ENCODE measurements around the gene MTCH1. TPM values are rescaled to one million over a fixed set of nuclear protein-coding genes. Genes with fewer than 3 reads are reported as not detected.
A peak's percentile ranks its signal among the peaks of the same experiment; 100 is the strongest.

The MTCH1 gene
- polyA plus RNA-seq, 2 of the 4 experiments (the other 2 are of a cell fraction) = 65.4 to 112 TPM

DNA sequence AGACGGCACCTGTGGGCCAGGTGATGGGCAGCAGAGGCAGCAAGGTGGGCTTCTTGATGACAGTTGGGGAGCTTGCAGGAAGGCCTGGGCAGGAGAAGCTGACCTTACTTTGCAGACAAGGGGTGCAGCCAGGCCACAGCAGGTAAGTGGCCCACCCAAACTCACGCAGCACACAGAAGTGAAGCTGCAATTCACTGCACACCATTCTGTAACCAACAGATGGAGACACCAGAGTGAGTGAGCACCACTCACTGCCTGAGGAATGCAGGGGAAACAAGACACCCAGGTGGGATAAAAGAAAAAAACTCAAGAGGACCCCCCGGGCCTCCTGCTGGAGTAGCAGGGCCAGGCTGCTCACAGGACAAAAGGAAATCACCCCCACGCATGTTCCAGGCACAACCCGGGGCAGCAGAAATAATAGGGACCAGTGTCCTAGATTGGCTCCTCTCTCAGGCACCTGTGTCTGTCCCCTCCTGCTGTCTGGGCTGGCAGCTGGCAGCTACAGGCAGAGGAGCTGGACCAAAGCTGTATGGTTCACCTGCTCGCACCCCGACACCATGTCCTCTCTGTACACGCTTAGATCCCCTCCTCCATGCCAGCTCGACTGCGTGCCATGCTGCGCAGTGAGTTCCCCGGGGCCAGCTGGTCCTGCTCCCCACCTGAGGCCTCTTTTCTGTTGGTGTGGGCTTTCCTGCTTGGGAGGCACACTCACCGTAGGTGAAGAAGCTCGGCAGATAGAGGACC lies 4.9 kb downstream of the MTCH1 start (continued):
- TF ChIP-seq, protein P1, sequence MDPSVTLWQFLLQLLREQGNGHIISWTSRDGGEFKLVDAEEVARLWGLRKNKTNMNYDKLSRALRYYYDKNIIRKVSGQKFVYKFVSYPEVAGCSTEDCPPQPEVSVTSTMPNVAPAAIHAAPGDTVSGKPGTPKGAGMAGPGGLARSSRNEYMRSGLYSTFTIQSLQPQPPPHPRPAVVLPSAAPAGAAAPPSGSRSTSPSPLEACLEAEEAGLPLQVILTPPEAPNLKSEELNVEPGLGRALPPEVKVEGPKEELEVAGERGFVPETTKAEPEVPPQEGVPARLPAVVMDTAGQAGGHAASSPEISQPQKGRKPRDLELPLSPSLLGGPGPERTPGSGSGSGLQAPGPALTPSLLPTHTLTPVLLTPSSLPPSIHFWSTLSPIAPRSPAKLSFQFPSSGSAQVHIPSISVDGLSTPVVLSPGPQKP (IDR thresholded peaks at IDR 0.05; ENCODE audit: low read depth, low read length) = no peak
- TF ChIP-seq, protein P2, sequence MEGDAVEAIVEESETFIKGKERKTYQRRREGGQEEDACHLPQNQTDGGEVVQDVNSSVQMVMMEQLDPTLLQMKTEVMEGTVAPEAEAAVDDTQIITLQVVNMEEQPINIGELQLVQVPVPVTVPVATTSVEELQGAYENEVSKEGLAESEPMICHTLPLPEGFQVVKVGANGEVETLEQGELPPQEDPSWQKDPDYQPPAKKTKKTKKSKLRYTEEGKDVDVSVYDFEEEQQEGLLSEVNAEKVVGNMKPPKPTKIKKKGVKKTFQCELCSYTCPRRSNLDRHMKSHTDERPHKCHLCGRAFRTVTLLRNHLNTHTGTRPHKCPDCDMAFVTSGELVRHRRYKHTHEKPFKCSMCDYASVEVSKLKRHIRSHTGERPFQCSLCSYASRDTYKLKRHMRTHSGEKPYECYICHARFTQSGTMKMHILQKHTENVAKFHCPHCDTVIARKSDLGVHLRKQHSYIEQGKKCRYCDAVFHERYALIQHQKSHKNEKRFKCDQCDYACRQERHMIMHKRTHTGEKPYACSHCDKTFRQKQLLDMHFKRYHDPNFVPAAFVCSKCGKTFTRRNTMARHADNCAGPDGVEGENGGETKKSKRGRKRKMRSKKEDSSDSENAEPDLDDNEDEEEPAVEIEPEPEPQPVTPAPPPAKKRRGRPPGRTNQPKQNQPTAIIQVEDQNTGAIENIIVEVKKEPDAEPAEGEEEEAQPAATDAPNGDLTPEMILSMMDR (IDR thresholded peaks at IDR 0.05) = no peak
- TF ChIP-seq, protein P3, sequence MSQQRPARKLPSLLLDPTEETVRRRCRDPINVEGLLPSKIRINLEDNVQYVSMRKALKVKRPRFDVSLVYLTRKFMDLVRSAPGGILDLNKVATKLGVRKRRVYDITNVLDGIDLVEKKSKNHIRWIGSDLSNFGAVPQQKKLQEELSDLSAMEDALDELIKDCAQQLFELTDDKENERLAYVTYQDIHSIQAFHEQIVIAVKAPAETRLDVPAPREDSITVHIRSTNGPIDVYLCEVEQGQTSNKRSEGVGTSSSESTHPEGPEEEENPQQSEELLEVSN (IDR thresholded peaks at IDR 0.05; ENCODE audit: borderline replicate concordance, low read depth) = no peak
- no peak for TF ChIP-seq FOSB (CRISPR knock-in tag; IDR thresholded peaks at IDR 0.05)
- no peak for TF ChIP-seq CEBPB (IDR thresholded peaks at IDR 0.05)
- TF ChIP-seq EHMT2 (IDR thresholded peaks at IDR 0.05; ENCODE audit: low read depth) = no peak
- no peak for TF ChIP-seq JUNB (IDR thresholded peaks at IDR 0.05)
- no peak for TF ChIP-seq RARB (CRISPR knock-in tag; IDR thresholded peaks at IDR 0.05)
- TF ChIP-seq HEYL (CRISPR knock-in tag; IDR thresholded peaks at IDR 0.05) = no peak
- no peak for TF ChIP-seq POLR2A (IDR thresholded peaks at IDR 0.05; ENCODE audit: low read length)
- TF ChIP-seq MAFK (IDR thresholded peaks at IDR 0.05; ENCODE audit: partially characterized antibody) = no peak

DNA sequence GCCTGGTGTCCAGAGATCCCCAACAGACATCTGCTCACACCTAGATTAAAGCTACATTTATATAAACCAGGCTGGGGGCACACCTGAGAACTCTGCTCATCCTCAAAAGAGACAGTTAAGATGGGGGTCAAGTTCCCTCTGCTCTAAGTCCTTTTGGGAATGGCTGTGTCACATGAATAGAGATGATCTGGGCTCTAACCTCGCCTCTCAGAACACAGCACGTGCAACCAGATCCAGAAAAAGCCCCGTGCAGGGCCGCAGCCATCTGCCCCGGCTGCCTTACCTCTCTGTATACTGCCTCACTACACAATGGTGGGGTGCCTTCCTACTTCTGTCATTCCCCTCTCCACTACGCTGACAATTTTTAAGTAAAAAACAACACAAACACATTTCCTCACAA lies 5.9 kb downstream of the MTCH1 start:
- ATAC-seq (no peak), FAIRE-seq (no peak), DNase-seq (ENCODE audit: low read depth in 1 of 2, low spot score in 1 of 2) (no peak)
- H3K4me2 ChIP-seq = no peak overlapping the region
- WGBS (ENCODE audit: missing lambda C conversion rate) = 94% methylated on average over 6 of the region's 6 CpGs
- no peak overlapping the region for H3K4me3 ChIP-seq
- peaks cover 19% of the 10 kb centered on the region for H3K4me1 ChIP-seq
- no peaks in the 10 kb centered on the region for H3K9me3 ChIP-seq
- ChIA-PET POLR2A (no interaction called here), CTCF (interaction anchor here (0.8 to 2.2 kb wide), 3 partner anchors 31 to 215 kb away, joined by 3 to 11 read pairs (median 3); no protein-coding TSS in a partner anchor)
- no peak for TF ChIP-seq EP300 (IDR thresholded peaks at IDR 0.05)
- TF ChIP-seq, protein P4, sequence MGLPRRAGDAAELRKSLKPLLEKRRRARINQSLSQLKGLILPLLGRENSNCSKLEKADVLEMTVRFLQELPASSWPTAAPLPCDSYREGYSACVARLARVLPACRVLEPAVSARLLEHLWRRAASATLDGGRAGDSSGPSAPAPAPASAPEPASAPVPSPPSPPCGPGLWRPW (IDR thresholded peaks at IDR 0.05) = no peak
- no peak for TF ChIP-seq JUNB (IDR thresholded peaks at IDR 0.05)
- TF ChIP-seq POLR2A (IDR thresholded peaks at IDR 0.05; ENCODE audit: low read length) = no peak
- no peak overlapping the region for H3K27ac ChIP-seq

DNA sequence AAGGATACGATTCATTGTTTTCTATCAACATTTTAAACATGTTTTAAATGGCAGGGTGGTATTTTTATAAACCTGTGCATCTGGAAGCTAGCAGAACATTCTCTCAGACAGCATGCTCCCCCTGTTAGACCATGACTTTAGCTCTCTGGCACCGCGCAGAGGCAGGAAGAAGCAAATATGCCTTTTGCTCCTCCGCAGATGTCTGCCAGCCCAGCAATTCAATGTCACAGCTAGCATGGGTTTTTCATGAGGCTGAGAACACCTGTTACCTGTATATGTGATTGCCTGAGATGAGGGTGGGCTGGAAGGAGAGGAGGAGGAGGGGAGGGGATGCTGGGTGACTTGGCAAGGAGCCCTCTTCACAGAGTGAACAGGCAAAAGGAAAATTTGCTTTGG lies 6.7 kb downstream of the MTCH1 start:
- no peak overlapping the region for H3K27ac ChIP-seq
- H3K9me3 ChIP-seq = no peaks in the 10 kb centered on the region
- ChIA-PET POLR2A (no interaction called here), CTCF (interaction anchor here (0.6 to 1.7 kb wide), 4 partner anchors 94 to 231 kb away, joined by 3 to 5 read pairs (median 3); no protein-coding TSS in a partner anchor)
- no peak overlapping the region for H3K4me2 ChIP-seq
- peak; percentile 42 to 74; a peak in 3 of 6 replicates for ATAC-seq
- H3K4me3 ChIP-seq = no peak overlapping the region
- FAIRE-seq = no peak
- peak in 1 of 2 experiments; percentile 25 for DNase-seq (ENCODE audit: low read depth in 1 of 2, low spot score in 1 of 2)
- peaks cover 13% of the 10 kb centered on the region for H3K4me1 ChIP-seq
- TF ChIP-seq RAD21 (conservative IDR thresholded peaks at IDR 0.05 in 1 of 2, IDR thresholded peaks at IDR 0.05 in 1 of 2) = peak; percentile 39 to 43; a peak in 4 of 5 replicates
- TF ChIP-seq SMC3 (IDR thresholded peaks at IDR 0.05) = 0 out of 3 replicates have a peak, but pooled peaks have one; percentile 5
- no peak for TF ChIP-seq TFCP2L1 (CRISPR knock-in tag; IDR thresholded peaks at IDR 0.05)
- 69% methylated on average over 4 of the region's 4 CpGs for WGBS (ENCODE audit: missing lambda C conversion rate)

Measured in A549 (cell line).